Measurements from ENCODE around the gene MRPS2.
"Not testable (repeated sequence)": the region's sequence is repeated elsewhere in the genome, so short reads cannot be mapped to it uniquely, and the experiment has no call there.

- TF ChIP-seq CTCF, POLR2A (IDR thresholded peaks at IDR 0.05): not testable (repeated sequence)
These were observed 34.3 kb downstream of the MRPS2 start for GRCh38 chr9:135534826-135535225.
